LHCN-M2 (cell line): Measurements from ENCODE around the gene SPTBN1. TPM values are rescaled to one million over a fixed set of nuclear protein-coding genes. Genes with fewer than 3 reads are reported as not detected.

ENCODE experiments used
- DNase-seq: peaks from one replicate; pipeline ENCODE4 v3.0.0-alpha.2; 2012; ENCODE audit warnings: low read depth
- total RNA-seq: library from RNA; depleted of rRNA; stranded (reverse); fragments of >200 nt; gene quantifications from 2 replicates; pipeline ENCODE4 v1.2.3, GENCODE V29; 2014; rRNA removed

The SPTBN1 gene
- total RNA-seq, 1 experiment from 2014 or later: 169 TPM

DNA sequence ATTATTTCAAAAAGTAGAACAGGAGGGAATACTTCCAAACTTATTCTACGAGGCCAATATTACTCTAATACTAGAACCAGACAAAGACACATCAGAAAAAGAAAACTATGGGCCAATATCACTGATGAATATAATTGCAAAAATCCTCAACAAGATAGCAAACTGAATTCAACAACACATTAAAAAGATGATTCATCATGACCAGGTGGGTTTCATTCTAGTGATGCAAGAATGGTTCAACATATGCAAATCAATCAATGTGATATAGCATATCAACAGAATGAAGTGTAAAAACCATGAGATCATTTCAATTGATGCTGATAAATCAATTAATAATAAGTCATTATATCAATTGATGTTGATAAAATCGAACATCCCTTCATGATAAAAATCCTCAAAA is 244.9 kb downstream of the SPTBN1 start:
- DNase-seq: no peak

DNA sequence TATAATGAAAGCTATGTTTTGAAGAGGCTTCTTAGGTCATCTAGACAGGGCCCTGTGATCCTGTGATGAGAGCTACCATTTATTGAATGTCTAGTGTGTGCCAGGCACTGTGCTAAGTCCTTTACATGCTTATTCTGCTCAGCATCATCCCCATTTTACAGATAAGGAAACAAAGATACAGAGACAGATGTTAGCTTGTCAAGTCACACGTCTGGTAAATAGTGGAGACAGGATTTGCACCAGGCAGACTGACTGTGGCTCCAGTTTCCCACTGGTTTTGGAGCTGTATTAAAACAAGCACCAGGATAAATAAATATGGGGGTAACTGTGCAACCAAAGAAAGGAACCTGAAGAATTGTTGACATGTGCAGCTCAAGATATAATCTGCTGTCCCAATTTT is 248.1 kb downstream of the SPTBN1 start:
- DNase-seq: no peak

DNA sequence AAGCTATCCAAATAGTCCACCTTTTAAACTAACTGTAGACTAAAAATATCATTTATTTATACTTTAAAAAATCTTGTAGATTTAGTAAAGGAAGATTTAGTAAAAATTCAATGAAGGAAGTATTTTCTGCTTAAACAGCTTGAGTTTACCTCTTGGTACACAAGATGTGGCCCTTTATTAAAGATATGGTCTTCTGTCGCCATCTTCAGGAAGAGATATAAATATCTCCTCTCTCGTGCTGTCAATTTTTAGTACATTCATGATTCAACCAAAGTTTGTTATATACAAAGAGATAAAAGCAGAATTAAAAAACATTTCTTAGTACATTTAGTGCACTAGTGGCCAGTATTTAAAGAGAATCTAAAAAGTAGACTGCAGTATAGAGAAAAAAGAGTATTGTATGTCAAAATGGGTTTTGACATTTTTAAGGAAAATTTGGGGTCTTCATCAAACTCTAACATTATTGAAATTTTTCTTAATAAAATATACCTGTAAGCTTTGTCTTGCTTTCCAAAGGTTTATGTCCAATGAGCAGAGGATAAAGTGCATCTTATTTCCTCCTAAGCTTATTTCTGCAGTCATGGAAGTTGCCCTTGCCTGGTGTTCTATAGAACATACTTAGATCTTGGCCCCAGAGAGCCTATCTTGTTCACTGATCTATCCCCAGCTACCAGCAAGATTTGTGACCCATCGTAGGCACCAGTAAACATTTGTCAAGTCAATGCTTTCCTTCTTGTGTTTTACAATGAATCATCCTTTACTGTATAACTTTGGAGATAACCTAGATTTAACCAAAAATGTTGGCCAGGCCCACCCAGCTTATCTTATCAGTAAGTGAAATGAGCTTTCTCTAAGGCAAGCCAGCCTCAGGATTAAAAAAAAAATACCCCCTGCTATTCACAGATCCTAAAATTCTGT is 248.8 kb downstream of the SPTBN1 start:
- DNase-seq: peak; percentile 71

DNA sequence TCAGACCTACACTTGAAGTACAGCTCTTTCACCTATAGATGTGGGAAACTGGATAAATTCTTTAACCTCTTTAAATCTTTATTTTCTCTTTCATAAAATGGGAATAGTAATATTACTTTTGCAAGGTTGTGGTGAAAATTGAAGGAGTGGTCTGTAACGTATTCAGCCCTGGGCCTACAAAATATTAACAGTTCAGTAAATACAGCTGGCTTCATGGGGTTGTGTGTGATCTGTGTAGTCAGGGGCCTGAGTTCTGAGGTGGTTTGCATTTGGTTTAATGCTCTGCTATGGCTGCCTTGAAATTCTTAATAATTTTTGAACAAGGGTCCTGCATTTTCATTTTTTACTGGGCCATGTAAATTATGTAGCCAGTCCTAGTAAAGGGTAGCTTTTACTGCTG is 250.5 kb downstream of the SPTBN1 start:
- no peak for DNase-seq

DNA sequence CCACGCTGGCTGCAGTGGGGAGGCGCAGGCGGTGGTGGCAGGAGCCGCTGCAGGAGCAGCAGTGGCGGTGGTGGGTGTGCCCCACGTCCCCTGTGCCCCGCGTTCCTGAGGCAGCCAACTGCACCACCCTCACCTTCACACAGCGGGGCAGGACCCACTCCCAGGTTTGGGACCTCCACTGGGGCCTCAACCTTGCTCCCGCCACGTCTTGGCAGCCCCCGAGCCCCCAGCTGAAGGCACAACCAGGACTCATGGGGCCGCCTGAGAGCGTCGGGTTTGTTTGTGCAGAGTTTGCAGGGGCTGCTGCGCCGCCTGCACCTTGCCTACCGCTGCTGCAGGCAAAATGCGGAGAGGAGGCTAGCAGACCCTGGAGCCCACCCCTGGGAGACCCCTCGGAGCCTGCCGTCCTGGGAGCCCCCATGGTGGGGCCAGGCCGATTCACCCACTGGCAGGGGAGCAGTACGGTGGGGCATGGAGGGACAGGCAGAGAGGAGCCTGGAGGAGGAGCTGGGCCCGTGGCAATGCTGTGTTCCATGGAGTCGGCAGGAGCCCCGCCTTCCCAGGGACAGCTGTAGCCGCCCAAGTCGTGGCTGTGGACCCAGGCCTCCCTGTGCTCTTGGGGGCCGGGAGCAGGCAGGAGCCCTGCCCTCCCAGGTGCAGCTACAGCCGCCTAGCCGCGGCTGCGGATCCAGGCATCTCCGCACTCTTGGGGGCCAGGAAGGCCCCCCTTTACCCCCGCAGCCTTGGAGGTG is 252.6 kb downstream of the SPTBN1 start:
- no peak for DNase-seq

DNA sequence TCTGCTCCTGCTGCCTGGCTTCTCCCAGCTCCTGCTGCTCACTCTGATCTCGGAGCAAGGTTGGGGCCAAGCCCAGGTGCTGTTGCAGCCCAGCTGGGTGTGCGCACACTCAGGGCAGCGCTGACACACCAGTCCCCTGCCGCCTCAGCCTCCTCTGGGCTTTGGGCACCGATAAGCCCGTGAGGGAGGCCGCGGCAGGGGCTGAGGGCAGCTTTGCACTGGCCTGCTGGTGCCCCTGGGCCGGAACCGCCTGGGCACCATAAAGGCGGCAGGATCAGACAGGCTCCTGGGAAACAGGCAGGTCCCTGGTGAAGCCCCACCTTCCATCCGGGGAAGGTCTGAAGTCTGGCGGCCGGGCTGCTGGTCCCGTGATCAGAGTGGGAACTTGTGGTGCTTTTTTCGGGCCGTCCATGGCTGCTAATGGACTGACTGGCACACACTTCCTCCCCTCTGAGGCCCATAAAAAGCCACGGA is 253.2 kb downstream of the SPTBN1 start:
- DNase-seq: no peak

DNA sequence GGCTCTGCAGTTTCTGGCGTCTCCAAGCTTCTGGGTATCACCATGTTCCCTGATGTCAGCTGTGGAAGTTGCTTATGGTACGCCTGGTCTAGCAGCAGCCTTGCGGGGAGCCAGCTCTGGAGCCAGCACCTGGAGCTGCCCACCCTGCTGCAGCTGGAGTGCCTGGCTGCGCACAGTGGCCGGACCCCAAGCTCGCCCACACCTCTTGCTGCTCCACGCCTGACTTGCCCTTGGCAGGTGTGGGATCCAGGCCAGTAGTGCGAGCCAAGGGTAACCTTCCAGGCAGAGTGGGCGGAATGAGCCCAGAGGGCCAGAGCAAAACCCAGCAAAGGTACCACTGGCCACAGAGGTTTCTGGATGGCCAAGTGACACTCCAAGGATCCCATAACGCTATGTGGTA is 254.1 kb downstream of the SPTBN1 start:
- no peak for DNase-seq

DNA sequence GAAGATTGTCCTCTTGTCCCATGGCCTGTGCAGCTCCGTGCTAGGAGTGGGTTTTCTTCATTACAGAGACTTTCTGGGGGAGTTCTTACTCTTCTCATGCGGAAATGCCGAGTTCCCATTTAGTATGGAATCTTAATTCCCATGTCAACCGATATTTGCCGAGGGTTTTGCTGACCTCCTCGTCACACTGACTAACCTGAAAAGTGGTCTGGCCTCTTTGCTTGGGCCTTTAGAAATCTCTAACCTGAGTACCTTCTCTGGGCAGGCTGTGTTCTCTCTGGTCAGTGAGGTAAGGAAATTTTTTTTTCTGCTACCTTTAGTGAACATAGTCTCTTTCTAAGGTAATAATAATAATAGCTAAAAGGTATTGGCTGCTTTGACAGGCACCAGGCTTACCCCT is 256.4 kb downstream of the SPTBN1 start:
- DNase-seq: no peak

DNA sequence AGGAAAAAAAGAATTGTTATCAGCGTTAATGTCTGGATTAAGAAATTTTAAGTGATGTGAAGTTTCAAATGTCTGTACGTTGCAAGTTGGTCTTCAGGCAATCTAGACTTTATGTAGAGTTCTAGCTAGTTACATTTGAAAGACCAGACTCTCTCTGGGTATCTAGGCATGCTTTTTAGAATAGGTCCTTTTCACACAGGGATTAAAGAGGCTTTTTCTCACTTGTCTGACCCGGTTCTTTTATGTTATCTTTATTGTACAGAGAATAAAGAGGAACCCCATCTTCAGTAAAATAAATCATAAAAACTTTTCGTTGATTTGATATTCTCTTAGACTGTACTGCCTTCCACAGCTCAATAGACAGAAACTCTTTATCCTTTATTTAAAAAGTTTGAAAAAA is 258.9 kb downstream of the SPTBN1 start:
- DNase-seq: no peak

DNA sequence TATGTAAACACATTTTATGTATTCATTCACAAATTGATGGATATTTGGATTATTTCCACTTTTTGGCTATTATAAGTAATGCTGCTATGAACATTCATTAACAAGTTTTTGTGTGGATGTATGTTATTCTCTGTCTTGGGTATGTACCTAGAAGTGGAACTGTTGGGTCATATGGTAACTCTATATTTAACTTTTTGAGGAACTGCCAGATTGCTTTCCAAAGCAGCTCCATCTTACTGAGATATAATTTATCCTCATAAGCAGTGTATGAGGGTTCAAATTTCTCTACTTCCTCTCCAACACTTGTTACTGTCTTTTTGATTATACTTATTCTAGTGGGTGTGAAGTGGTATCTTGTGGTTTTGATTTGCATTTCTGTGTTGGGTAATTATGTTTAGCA is 260.2 kb downstream of the SPTBN1 start:
- DNase-seq: no peak

DNA sequence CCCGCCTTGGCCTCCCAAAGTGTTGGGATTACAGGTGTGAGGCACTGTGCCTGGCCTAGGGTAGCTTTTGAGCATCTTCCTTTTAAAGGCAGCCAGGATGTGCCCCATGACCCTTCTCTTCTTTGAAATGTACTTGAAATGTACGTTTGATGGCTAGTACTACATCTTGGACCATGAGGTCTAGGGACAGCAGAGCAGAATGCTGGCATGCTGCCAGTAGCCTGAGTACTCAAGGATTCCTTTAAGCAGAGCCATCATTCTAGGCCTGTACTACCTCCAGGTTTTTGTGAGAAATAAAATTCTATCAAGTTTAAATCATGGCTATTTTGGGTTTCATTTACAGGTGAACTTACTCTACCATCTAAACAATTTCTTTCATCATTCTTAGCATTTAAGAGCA is 264.4 kb downstream of the SPTBN1 start:
- DNase-seq: no peak

Other genes with a start within 250 kb of the SPTBN1 start
- gene TSPYL6, start 200.1 kb upstream of the SPTBN1 start, total RNA-seq: not detected in 2 replicates